H1 (cell line): ENCODE data around the gene FAT2. TPM values are rescaled to one million over a fixed set of nuclear protein-coding genes. Genes with fewer than 3 reads are reported as not detected.

ENCODE experiments used
- CTCF ChIA-PET: fragments of 300-600 bp; sonication (Branson Sonifier 250); formaldehyde crosslinking; loops from one replicate; lab custom pipeline; 2021; ENCODE audit not compliant: partially characterized antibody; lab: Charles Lee
- POLR2A ChIA-PET: fragments of 300-600 bp; sonication (Branson Sonifier 250); formaldehyde crosslinking; loops from one replicate; lab custom pipeline; 2021; ENCODE audit warnings: inconsistent platforms; ENCODE audit not compliant: partially characterized antibody; lab: Charles Lee
- DNase-seq, 2 experiments: peaks; one replicate each; pipeline versions ENCODE4 v3.0.0 to v3.0.0-alpha.2; 2010 to 2022; ENCODE audit warnings: low spot score in 2 of 2, low read depth in 1 of 2, mixed read lengths in 1 of 2
- FAIRE-seq: peaks from 2 replicates; lab custom pipeline; 2011; peaks lifted over from hg19 to GRCh38; lab: Jason Lieb, UNC
- H2AFZ ChIP-seq: 2 replicates; pipeline ENCODE4 v1.8.1; 2012; ENCODE audit warnings: low read length, inconsistent platforms
- H2AK5ac ChIP-seq: 2 replicates; pipeline ENCODE4 v1.6.1; 2013; ENCODE audit warnings: low read depth, low read length
- H2BK120ac ChIP-seq: replicated peaks from 2 replicates; pipeline ENCODE3; 2013; ENCODE audit warnings: low read depth, low read length, inconsistent platforms
- H2BK12ac ChIP-seq: 2 replicates; pipeline ENCODE4 v1.6.1; 2013; ENCODE audit warnings: low read depth, low read length
- H2BK15ac ChIP-seq: 2 replicates; pipeline ENCODE4 v1.6.1; 2013; ENCODE audit warnings: low read length
- H2BK20ac ChIP-seq: 2 replicates; pipeline ENCODE4 v1.6.1; 2013; ENCODE audit warnings: low read length
- H2BK5ac ChIP-seq: 2 replicates; pipeline ENCODE4 v1.6.1; 2013; ENCODE audit warnings: low read depth, low read length
- H3K14ac ChIP-seq: 2 replicates; pipeline ENCODE4 v1.6.1; 2013; ENCODE audit warnings: inconsistent platforms; ENCODE audit not compliant: insufficient read length
- H3K18ac ChIP-seq: 2 replicates; pipeline ENCODE4 v1.6.1; 2013; ENCODE audit warnings: low read length; ENCODE audit errors: extremely low read depth
- H3K23ac ChIP-seq: 2 replicates; pipeline ENCODE4 v1.6.1; 2013; ENCODE audit warnings: inconsistent platforms; ENCODE audit not compliant: insufficient read length
- H3K23me2 ChIP-seq: 2 replicates; pipeline ENCODE4 v1.6.1; 2013; ENCODE audit warnings: low read depth, low read length
- H3K27ac ChIP-seq: 2 replicates; pipeline ENCODE4 v1.6.1; 2011; ENCODE audit warnings: low read depth, low read length, inconsistent platforms
- H3K27me3 ChIP-seq, 4 experiments: replicated peaks in 1 of 4; 1 replicate in 1 of 4; 2 replicates in 3 of 4; pipeline versions ENCODE4 v1.6.1 to v1.8.1; 2011 to 2013; ENCODE audit warnings: low read length in 3 of 4, mild to moderate bottlenecking in 3 of 4, inconsistent platforms in 2 of 4, mixed read lengths in 2 of 4, moderate library complexity in 1 of 4; ENCODE audit not compliant: control insufficient read depth in 3 of 4, insufficient read depth in 3 of 4; ENCODE audit errors: extremely low read depth in 1 of 4
- H3K36me3 ChIP-seq, 4 experiments: 2 replicates each; pipeline versions ENCODE4 v1.6.1 to v1.8.1; 2011 to 2013; ENCODE audit warnings: mild to moderate bottlenecking in 4 of 4, low read length in 3 of 4, moderate library complexity in 2 of 4, control low read depth in 1 of 4, inconsistent platforms in 1 of 4; ENCODE audit not compliant: insufficient read depth in 4 of 4, control insufficient read depth in 2 of 4
- H3K4ac ChIP-seq: replicated peaks from 2 replicates; pipeline ENCODE3; 2013; ENCODE audit warnings: low read length, low read depth, mixed read lengths, inconsistent platforms; ENCODE audit not compliant: insufficient read length
- H3K4me1 ChIP-seq, 4 experiments: replicated peaks in 1 of 4; 1 replicate in 1 of 4; 2 replicates in 3 of 4; pipeline versions ENCODE4 v1.6.1 to v1.8.1; 2011 to 2013; ENCODE audit warnings: low read length in 3 of 4, inconsistent platforms in 2 of 4, mixed read lengths in 1 of 4; ENCODE audit not compliant: insufficient read depth in 4 of 4, control insufficient read depth in 3 of 4
- H3K4me2 ChIP-seq, 2 experiments: 2 replicates each; pipeline versions ENCODE4 v1.6.1 to v1.8.1; 2011 to 2013; ENCODE audit warnings: low read depth in 2 of 2, low read length in 2 of 2, control low read depth in 1 of 2, inconsistent platforms in 1 of 2, mild to moderate bottlenecking in 1 of 2; ENCODE audit not compliant: insufficient read depth in 1 of 2
- H3K4me3 ChIP-seq, 4 experiments: fragments of 200-600, 300-600 bp in 1 of 4; sonication (generic), shearing (Covaris generic), sonication (Bioruptor Twin) in 1 of 4; 2 replicates each; pipeline versions ENCODE4 v1.5.1 to v1.8.1; 2011 to 2016; ENCODE audit warnings: low read length in 4 of 4, low read depth in 3 of 4, control low read depth in 2 of 4, inconsistent platforms in 2 of 4, mild to moderate bottlenecking in 2 of 4, mixed read lengths in 1 of 4, moderate library complexity in 1 of 4; ENCODE audit not compliant: insufficient read depth in 2 of 4; ENCODE audit errors: extremely low read depth in 1 of 4
- H3K56ac ChIP-seq: replicated peaks from 2 replicates; pipeline ENCODE3; 2013; ENCODE audit warnings: low read depth, mild to moderate bottlenecking, mixed read lengths, low read length, inconsistent platforms; ENCODE audit not compliant: insufficient read length
- H3K79me1 ChIP-seq: 2 replicates; pipeline ENCODE4 v1.6.1; 2013; ENCODE audit warnings: low read depth, low read length, control low read depth
- H3K79me2 ChIP-seq, 2 experiments: 2 replicates each; pipeline versions ENCODE4 v1.6.1 to v1.8.1; 2012 to 2013; ENCODE audit warnings: low read length in 2 of 2, mild to moderate bottlenecking in 2 of 2, inconsistent platforms in 1 of 2; ENCODE audit not compliant: insufficient read depth in 2 of 2, control insufficient read depth in 1 of 2
- H3K9ac ChIP-seq, 4 experiments: replicated peaks in 1 of 4; 1 replicate in 1 of 4; 2 replicates in 3 of 4; pipeline versions ENCODE4 v1.6.1 to v1.8.1; 2011 to 2013; ENCODE audit warnings: low read depth in 3 of 4, low read length in 3 of 4, control low read depth in 2 of 4, mild to moderate bottlenecking in 2 of 4, moderate library complexity in 2 of 4, inconsistent platforms in 1 of 4; ENCODE audit errors: extremely low read depth in 1 of 4
- H3K9me3 ChIP-seq, 2 experiments: 2 replicates each; pipeline versions ENCODE4 v1.6.1 to v1.8.1; 2012 to 2013; ENCODE audit warnings: mild to moderate bottlenecking in 2 of 2, moderate library complexity in 2 of 2, control low read depth in 1 of 2, inconsistent platforms in 1 of 2, low read depth in 1 of 2, low read length in 1 of 2, mixed read lengths in 1 of 2; ENCODE audit not compliant: insufficient read depth in 2 of 2
- H4K20me1 ChIP-seq, 2 experiments: replicated peaks in 1 of 2; 2 replicates each; pipeline versions ENCODE3 to v1.8.1; 2011 to 2013; ENCODE audit warnings: inconsistent platforms in 2 of 2, low read length in 2 of 2, mild to moderate bottlenecking in 1 of 2; ENCODE audit not compliant: insufficient read depth in 2 of 2, control insufficient read depth in 1 of 2
- H4K5ac ChIP-seq: 2 replicates; pipeline ENCODE4 v1.6.1; 2013; ENCODE audit warnings: low read length, low read depth, mixed read lengths, inconsistent platforms; ENCODE audit not compliant: insufficient read length
- H4K8ac ChIP-seq: 2 replicates; pipeline ENCODE4 v1.8.0; 2013; ENCODE audit warnings: mild to moderate bottlenecking, moderate library complexity, low read length, inconsistent platforms; ENCODE audit not compliant: insufficient read depth; ENCODE audit errors: extremely low read depth
- H4K91ac ChIP-seq: replicated peaks from 2 replicates; pipeline ENCODE3; 2013; ENCODE audit warnings: low read length, mixed read lengths, inconsistent platforms; ENCODE audit not compliant: insufficient read length
- ATF2 ChIP-seq: IDR thresholded peaks from 2 replicates; pipeline ENCODE4 v1.6.1; 2012; ENCODE audit warnings: low read length, inconsistent platforms
- KDM4A ChIP-seq: IDR thresholded peaks from one replicate; pipeline ENCODE4 v1.7.1; 2012; ENCODE audit warnings: low read depth, mild to moderate bottlenecking, moderate library complexity, low read length, inconsistent platforms; ENCODE audit not compliant: severe bottlenecking
- RAD21 ChIP-seq, 2 experiments: IDR thresholded peaks in 1 of 2; conservative IDR thresholded peaks in 1 of 2; 2 replicates each; pipeline ENCODE4 v1.6.1; 2011; ENCODE audit warnings: low read depth in 2 of 2, low read length in 2 of 2, improper control_type of control experiment in 1 of 2, inconsistent platforms in 1 of 2, mild to moderate bottlenecking in 1 of 2, moderate library complexity in 1 of 2
- TAF1 ChIP-seq: IDR thresholded peaks from 2 replicates; pipeline ENCODE4 v1.6.1; 2011; ENCODE audit warnings: mild to moderate bottlenecking, low read depth, low read length
- WGBS, 2 experiments: shearing (Covaris generic) in 1 of 2; methylation state at CpG; one replicate each; pipeline versions ENCODE4 v1.1.6 to v1.1.7; 2013 to 2015; ENCODE audit warnings: low lambda C conversion rate in 2 of 2, mixed read lengths in 2 of 2, inconsistent platforms in 1 of 2, low coverage in 1 of 2, missing lambda C conversion rate in 1 of 2; ENCODE audit not compliant: insufficient replicate concordance in 2 of 2, insufficient coverage in 1 of 2, insufficient read length in 1 of 2; ENCODE audit errors: extremely low coverage in 1 of 2, missing lambda C conversion rate in 1 of 2; 5-methylcytosine and 5-hydroxymethylcytosine counted together
- polyA plus RNA-seq, 7 experiments: library from polyadenylated mRNA; depleted of rRNA in 3 of 7; stranded (reverse) in 5 of 7; unstranded in 2 of 7; fragments of >200 nt in 5 of 7; fragments of 200-250 nt in 2 of 7; gene quantifications; 1 replicate in 5 of 7; 2 replicates in 1 of 7; 4 replicates in 1 of 7; pipeline versions ENCODE4 v1.2.1 to v1.2.3, GENCODE V29; 2011 to 2013; ENCODE audit warnings: missing spikeins in 2 of 7, mixed read lengths in 2 of 7
- total RNA-seq: library from RNA; stranded (reverse); fragmentation: NEBNext Ultra II Directional; extraction: Animal tissue kit (Norgen Biotek cat#: 25700); gene quantifications from 2 replicates; pipeline ENCODE4 v1.2.1, GENCODE V29; 2021

The FAT2 gene
- total and polyA plus RNA-seq, 2 of the 8 experiments (the other 6 are each of a cell fraction or from before 2014, with no cell fraction given) = 0.12 to 0.30 TPM

- Histone ChIP-seq H3K4ac (no peak overlapping the region), H3K23ac (no peak overlapping the region), H3K36me3 (no peaks in the 10 kb centered on the region), H3K14ac (no peak overlapping the region), H4K8ac (no peak overlapping the region), H3K4me1 (no peaks in the 10 kb centered on the region), H2BK120ac (no peak overlapping the region), H2BK12ac (no peak overlapping the region), H3K79me2 (no peaks in the 10 kb centered on the region), H4K5ac (no peak overlapping the region), H4K20me1 (no peaks in the 10 kb centered on the region), H3K27me3 (no peaks in the 10 kb centered on the region), H3K4me2 (no peak overlapping the region), H3K79me1 (no peaks in the 10 kb centered on the region), H3K56ac (no peak overlapping the region), H2AK5ac (no peak overlapping the region), H3K4me3 (no peak overlapping the region), H3K23me2 (no peaks in the 10 kb centered on the region), H3K9me3 (no peaks in the 10 kb centered on the region), H4K91ac (no peak overlapping the region), H3K27ac (no peak overlapping the region), H2BK5ac (no peak overlapping the region), H2BK20ac (no peak overlapping the region), H3K18ac (no peak overlapping the region), H2AFZ (no peak overlapping the region), H3K9ac (no peak overlapping the region), H2BK15ac (no peak overlapping the region)
- FAIRE-seq = no peak
- TF ChIP-seq TAF1 = no peak
- TF ChIP-seq RAD21 (IDR thresholded peaks at IDR 0.05 in 1 of 2, conservative IDR thresholded peaks at IDR 0.05 in 1 of 2; ENCODE audit: low read depth in 2 of 2, low read length in 2 of 2) = no peak
- TF ChIP-seq ATF2 = no peak
- no peak for TF ChIP-seq KDM4A
- ChIA-PET POLR2A (interaction anchor here (0.6 kb wide), 1 partner anchor 966 kb away, joined by 3 read pairs; no protein-coding TSS in a partner anchor), CTCF (interaction anchor here (0.9 to 2.8 kb wide), 7 partner anchors 8 to 109 kb away, joined by 3 to 8 read pairs (median 5); partner anchors contain the start of gene SLC36A1)
- DNase-seq = no peak
- WGBS, 2 experiments = 90% methylated on average over 6 of the region's 6 CpGs; no CpG with 5 or more reads in 1 of the 2 experiments
Observed at GRCh38 chr5:151556806-151557205, 34.3 kb downstream of the FAT2 start.
